Osteoblast (primary cell): ENCODE data around the gene PLEKHG5. TPM values are rescaled to one million over a fixed set of nuclear protein-coding genes. Genes with fewer than 3 reads are reported as not detected.

Experiments
- DNase-seq: peaks from one replicate; pipeline ENCODE4 v3.0.0; 2011; ENCODE audit warnings: low spot score, mixed read lengths; ENCODE audit not compliant: insufficient read length; ENCODE audit errors: missing footprints
- H2AFZ ChIP-seq: 2 replicates; pipeline ENCODE4 v1.6.0; 2011; ENCODE audit warnings: mild to moderate bottlenecking, low read length
- H3K27ac ChIP-seq: 2 replicates; pipeline ENCODE4 v1.5.1; 2011; ENCODE audit warnings: mild to moderate bottlenecking, low read depth, low read length, moderate library complexity
- H3K27me3 ChIP-seq: 2 replicates; pipeline ENCODE4 v1.6.0; 2012; ENCODE audit warnings: mild to moderate bottlenecking, control low read depth, inconsistent platforms, low read length, moderate library complexity; ENCODE audit not compliant: insufficient read depth
- H3K36me3 ChIP-seq: 2 replicates; pipeline ENCODE4 v1.5.1; 2011; ENCODE audit warnings: mild to moderate bottlenecking, low read length, control low read depth, moderate library complexity; ENCODE audit not compliant: insufficient read depth
- H3K4me1 ChIP-seq: 2 replicates; pipeline ENCODE4 v1.5.1; 2011; ENCODE audit warnings: mild to moderate bottlenecking, low read length, control low read depth, moderate library complexity; ENCODE audit not compliant: insufficient read depth
- H3K4me2 ChIP-seq: 2 replicates; pipeline ENCODE4 v1.6.0; 2011; ENCODE audit warnings: mild to moderate bottlenecking, low read length; ENCODE audit not compliant: insufficient read depth
- H3K4me3 ChIP-seq: fragments of 200-600 bp; sonication (generic); 3 replicates; pipeline ENCODE4 v1.5.1; 2012; ENCODE audit warnings: mild to moderate bottlenecking, low read length, inconsistent platforms; ENCODE audit not compliant: insufficient read depth
- H3K79me2 ChIP-seq: 2 replicates; pipeline ENCODE4 v1.6.0; 2012; ENCODE audit warnings: mild to moderate bottlenecking, low read length, control low read depth, inconsistent platforms; ENCODE audit not compliant: insufficient read depth
- H3K9me3 ChIP-seq: 2 replicates; pipeline ENCODE4 v1.5.1; 2011; ENCODE audit warnings: low read depth, low read length, control low read depth
- H4K20me1 ChIP-seq: 2 replicates; pipeline ENCODE4 v1.6.0; 2012; ENCODE audit warnings: mild to moderate bottlenecking, low read length, control low read depth; ENCODE audit not compliant: insufficient read depth
- total RNA-seq: library from RNA; depleted of rRNA; stranded (reverse); fragments of >200 nt; gene quantifications from 2 replicates; pipeline ENCODE4 v1.2.3, GENCODE V29; 2012
- TF ChIP-seq, protein P1 (sequence below): IDR thresholded peaks from 2 replicates; pipeline ENCODE4 v1.5.1; 2011; ENCODE audit warnings: mild to moderate bottlenecking, low read depth, low read length, moderate library complexity; ENCODE audit errors: extremely low read depth

PLEKHG5 gene
- total RNA-seq, 1 donor: 11.2 TPM

DNA sequence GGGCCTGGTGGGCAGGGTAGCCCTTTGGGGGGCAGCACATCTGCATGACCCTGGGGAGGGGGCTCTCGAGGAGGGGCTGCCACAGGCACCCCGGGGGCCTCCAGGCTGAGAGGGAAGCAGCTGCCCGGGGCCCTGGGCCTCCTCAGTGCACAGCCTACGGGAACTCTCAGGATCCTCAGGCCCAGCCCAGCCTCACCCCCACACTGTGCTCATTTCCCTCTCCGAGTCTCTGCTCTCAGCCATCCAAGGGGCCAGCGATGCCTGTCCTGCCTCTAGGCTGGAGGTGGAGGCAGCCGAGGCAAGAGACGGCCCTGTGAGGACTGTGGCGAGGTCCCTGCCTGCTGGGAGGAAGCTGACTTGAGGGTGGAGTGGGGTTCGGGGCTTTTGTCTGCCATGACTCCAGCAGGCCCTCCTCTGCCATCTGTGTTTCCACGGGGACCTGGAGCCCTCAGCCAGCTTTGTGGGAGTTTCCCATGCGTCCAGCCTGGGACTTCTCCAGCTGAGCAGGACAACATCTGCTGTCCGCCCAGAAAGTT lies 7.2 kb upstream of the PLEKHG5 start:
- H3K27ac ChIP-seq: no peak overlapping the region
- peak; percentile 85 for DNase-seq
- H3K9me3 ChIP-seq: no peaks in the 10 kb centered on the region
- no peaks in the 10 kb centered on the region for H3K79me2 ChIP-seq
- TF ChIP-seq, protein P1, sequence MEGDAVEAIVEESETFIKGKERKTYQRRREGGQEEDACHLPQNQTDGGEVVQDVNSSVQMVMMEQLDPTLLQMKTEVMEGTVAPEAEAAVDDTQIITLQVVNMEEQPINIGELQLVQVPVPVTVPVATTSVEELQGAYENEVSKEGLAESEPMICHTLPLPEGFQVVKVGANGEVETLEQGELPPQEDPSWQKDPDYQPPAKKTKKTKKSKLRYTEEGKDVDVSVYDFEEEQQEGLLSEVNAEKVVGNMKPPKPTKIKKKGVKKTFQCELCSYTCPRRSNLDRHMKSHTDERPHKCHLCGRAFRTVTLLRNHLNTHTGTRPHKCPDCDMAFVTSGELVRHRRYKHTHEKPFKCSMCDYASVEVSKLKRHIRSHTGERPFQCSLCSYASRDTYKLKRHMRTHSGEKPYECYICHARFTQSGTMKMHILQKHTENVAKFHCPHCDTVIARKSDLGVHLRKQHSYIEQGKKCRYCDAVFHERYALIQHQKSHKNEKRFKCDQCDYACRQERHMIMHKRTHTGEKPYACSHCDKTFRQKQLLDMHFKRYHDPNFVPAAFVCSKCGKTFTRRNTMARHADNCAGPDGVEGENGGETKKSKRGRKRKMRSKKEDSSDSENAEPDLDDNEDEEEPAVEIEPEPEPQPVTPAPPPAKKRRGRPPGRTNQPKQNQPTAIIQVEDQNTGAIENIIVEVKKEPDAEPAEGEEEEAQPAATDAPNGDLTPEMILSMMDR: no peak
- H3K27me3 ChIP-seq: no peaks in the 10 kb centered on the region
- peaks cover 35% of the 10 kb centered on the region for H3K4me1 ChIP-seq
- no peak overlapping the region for H3K4me3 ChIP-seq
- H3K4me2 ChIP-seq: no peak overlapping the region
- H2AFZ ChIP-seq: no peak overlapping the region
- no peaks in the 10 kb centered on the region for H3K36me3 ChIP-seq
- H4K20me1 ChIP-seq: no peaks in the 10 kb centered on the region

DNA sequence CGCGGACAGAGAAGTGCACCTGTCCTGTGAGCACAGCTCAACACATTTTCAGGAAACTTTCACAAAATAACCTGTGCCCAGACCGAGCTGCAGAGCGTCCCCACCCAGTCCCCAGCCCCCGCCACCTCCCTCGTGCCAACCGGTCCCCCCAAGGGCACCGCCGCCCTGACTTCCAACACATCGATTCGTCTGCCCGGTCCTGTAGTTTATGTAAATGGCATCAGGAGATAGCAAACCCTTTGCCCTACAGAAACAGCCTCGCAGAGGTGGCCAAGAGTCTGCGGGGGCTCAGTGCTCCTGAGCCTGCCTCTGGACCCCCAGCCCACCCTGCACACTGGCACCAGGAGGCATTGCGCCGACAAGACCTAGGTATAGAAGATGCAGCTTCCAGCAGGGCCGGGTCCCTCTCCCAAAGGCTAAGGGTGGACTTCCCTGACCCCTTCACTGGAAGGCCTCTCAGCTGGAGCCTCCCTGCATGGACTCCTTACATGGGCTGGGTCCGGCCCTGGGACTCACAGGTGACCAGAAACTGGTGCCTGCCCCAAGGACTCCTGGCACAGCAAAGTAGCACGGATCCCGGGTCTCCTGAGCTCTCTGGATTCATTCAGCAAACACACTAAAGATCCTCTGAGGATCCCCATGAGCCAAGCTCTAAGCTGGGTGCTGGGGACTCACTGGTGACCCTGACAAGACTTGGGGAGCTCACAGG lies 6.6 kb upstream of the PLEKHG5 start:
- TF ChIP-seq, protein P1: no peak
- Histone ChIP-seq H3K4me2 (peak overlapping the region; percentile 92), H3K27ac (no peak overlapping the region), H2AFZ (peak overlapping the region; percentile 76), H3K36me3 (no peaks in the 10 kb centered on the region), H4K20me1 (no peaks in the 10 kb centered on the region), H3K4me1 (peaks cover 35% of the 10 kb centered on the region), H3K79me2 (no peaks in the 10 kb centered on the region), H3K4me3 (peak overlapping the region; percentile 79), H3K9me3 (no peaks in the 10 kb centered on the region), H3K27me3 (no peaks in the 10 kb centered on the region)
- peak; percentile 84 for DNase-seq

DNA sequence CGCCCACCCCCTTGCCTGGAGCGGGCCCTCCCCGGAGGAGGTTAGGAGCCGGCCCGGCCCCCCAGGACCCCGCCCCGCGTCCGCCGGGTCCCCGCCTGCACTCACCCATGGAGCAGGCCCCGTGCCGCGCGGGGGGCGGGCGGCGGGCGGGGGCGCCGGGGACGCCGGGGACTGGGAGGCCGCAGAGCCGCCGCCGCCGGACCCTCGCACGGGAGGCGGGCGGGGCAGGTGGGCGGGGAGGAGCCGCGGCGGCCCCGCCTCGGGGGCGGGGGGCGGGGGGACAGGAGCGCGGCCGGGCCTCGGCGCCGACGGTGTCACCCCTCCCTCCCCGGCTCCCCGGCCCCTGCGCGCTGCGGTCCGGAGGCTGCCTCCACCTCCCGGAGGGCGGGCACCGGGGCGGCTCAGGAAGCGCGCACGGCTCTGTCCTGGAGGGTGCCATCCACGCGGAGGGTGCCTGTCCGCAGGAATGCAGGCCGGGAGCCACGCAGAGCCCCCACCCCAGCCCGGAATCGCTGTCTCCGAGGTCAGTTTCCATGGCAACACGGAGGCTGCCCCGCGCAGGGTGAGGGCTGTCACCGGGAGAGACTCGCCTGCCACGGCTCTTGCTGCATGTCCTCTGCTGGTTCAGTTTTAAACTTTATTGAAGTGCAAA lies 5.9 kb upstream of the PLEKHG5 start:
- Histone ChIP-seq H3K79me2 (no peaks in the 10 kb centered on the region), H3K9me3 (no peaks in the 10 kb centered on the region), H3K27me3 (no peaks in the 10 kb centered on the region), H4K20me1 (no peaks in the 10 kb centered on the region), H3K4me1 (peaks cover 33% of the 10 kb centered on the region), H3K4me2 (peak overlapping the region; percentile 92), H3K27ac (no peak overlapping the region), H3K4me3 (peak overlapping the region; percentile 79), H2AFZ (peak overlapping the region; percentile 76), H3K36me3 (no peaks in the 10 kb centered on the region)
- DNase-seq: peak; percentile 97
- TF ChIP-seq, protein P1: no peak

DNA sequence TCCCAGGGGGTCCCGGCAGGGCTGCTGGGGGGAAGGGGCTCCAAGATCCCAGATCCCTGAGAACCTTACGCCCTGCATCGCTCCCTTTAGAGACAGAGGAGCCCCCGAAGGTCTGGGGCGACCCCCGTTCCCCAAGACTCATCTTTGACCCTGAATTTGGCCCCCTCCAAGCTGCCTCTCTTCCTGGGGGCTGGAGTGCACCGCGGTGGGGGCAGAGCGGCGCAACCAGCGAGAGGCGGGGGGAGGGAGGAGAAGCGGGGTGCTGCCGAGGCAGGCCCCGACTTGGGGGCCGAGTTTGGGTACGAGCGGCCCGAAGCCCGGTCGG lies 5.4 kb upstream of the PLEKHG5 start:
- H3K4me1 ChIP-seq: peaks cover 33% of the 10 kb centered on the region
- TF ChIP-seq, protein P1: no peak
- H3K4me2 ChIP-seq: peak overlapping the region; percentile 86
- no peak overlapping the region for H3K27ac ChIP-seq
- H3K79me2 ChIP-seq: no peaks in the 10 kb centered on the region
- no peaks in the 10 kb centered on the region for H3K9me3 ChIP-seq
- no peak for DNase-seq
- peak overlapping the region; percentile 79 for H3K4me3 ChIP-seq
- no peaks in the 10 kb centered on the region for H4K20me1 ChIP-seq
- H3K27me3 ChIP-seq: no peaks in the 10 kb centered on the region
- peak overlapping the region; percentile 54 for H2AFZ ChIP-seq
- no peaks in the 10 kb centered on the region for H3K36me3 ChIP-seq
